Keratinocyte (primary cell): Measurements from ENCODE around the gene PARD3. TPM values are rescaled to one million over a fixed set of nuclear protein-coding genes. Genes with fewer than 3 reads are reported as not detected.

ENCODE experiments used
- DNase-seq: peaks from one replicate; pipeline ENCODE4 v3.0.0-alpha.2; 2011; ENCODE audit warnings: low read depth, missing footprints, low spot score
- FAIRE-seq: peaks from 2 replicates; lab custom pipeline; 2011; peaks lifted over from hg19 to GRCh38; lab: Jason Lieb, UNC
- H2AFZ ChIP-seq: 2 replicates; pipeline ENCODE4 v1.6.0; 2012; ENCODE audit warnings: low read length, control low read depth, inconsistent platforms; ENCODE audit not compliant: control insufficient read depth
- H3K27ac ChIP-seq: 2 replicates; pipeline ENCODE4 v1.5.1; 2011; ENCODE audit warnings: low read length; ENCODE audit not compliant: control insufficient read depth, insufficient read depth
- H3K27me3 ChIP-seq: 3 replicates; pipeline ENCODE4 v1.6.0; 2011; ENCODE audit warnings: low read length; ENCODE audit not compliant: control insufficient read depth, insufficient read depth; ENCODE audit errors: extremely low read depth
- H3K36me3 ChIP-seq, 2 experiments: 2 replicates in 1 of 2; 3 replicates in 1 of 2; pipeline ENCODE4 v1.5.1; 2011; ENCODE audit warnings: low read length in 2 of 2, mild to moderate bottlenecking in 1 of 2; ENCODE audit not compliant: control insufficient read depth in 2 of 2, insufficient read depth in 2 of 2; ENCODE audit errors: extremely low read depth in 1 of 2
- H3K4me1 ChIP-seq: 3 replicates; pipeline ENCODE4 v1.5.1; 2011; ENCODE audit warnings: low read length; ENCODE audit not compliant: control insufficient read depth, insufficient read depth; ENCODE audit errors: extremely low read depth
- H3K4me2 ChIP-seq: 3 replicates; pipeline ENCODE4 v1.6.0; 2011; ENCODE audit warnings: low read depth, low read length; ENCODE audit not compliant: control insufficient read depth, insufficient read depth; ENCODE audit errors: extremely low read depth
- H3K4me3 ChIP-seq, 3 experiments: fragments of 200-600 bp in 1 of 3; sonication (generic) in 1 of 3; 2 replicates in 2 of 3; 3 replicates in 1 of 3; pipeline ENCODE4 v1.5.1; 2011 to 2016; ENCODE audit warnings: low read length in 3 of 3, mild to moderate bottlenecking in 3 of 3, control low read depth in 2 of 3, inconsistent platforms in 1 of 3, low read depth in 1 of 3, mixed read lengths in 1 of 3, mixed run types in 1 of 3, moderate library complexity in 1 of 3; ENCODE audit not compliant: control insufficient read depth in 2 of 3, insufficient read depth in 2 of 3; ENCODE audit errors: extremely low read depth in 1 of 3
- H3K79me2 ChIP-seq: 2 replicates; pipeline ENCODE4 v1.6.0; 2012; ENCODE audit warnings: low read length; ENCODE audit not compliant: control insufficient read depth, insufficient read depth
- H3K9ac ChIP-seq: 3 replicates; pipeline ENCODE4 v1.6.0; 2011; ENCODE audit warnings: low read length; ENCODE audit not compliant: control insufficient read depth, insufficient read depth; ENCODE audit errors: extremely low read depth
- H3K9me1 ChIP-seq: 3 replicates; pipeline ENCODE4 v1.6.0; 2011; ENCODE audit warnings: low read length; ENCODE audit not compliant: control insufficient read depth, insufficient read depth; ENCODE audit errors: extremely low read depth
- H3K9me3 ChIP-seq: 2 replicates; pipeline ENCODE4 v1.5.1; 2012; ENCODE audit warnings: low read depth, low read length; ENCODE audit not compliant: control insufficient read depth
- H4K20me1 ChIP-seq: 3 replicates; pipeline ENCODE4 v1.6.0; 2011; ENCODE audit warnings: low read length; ENCODE audit not compliant: control insufficient read depth, insufficient read depth; ENCODE audit errors: extremely low read depth
- EZH2 ChIP-seq: IDR thresholded peaks from one replicate; pipeline ENCODE4 v1.6.1; 2012; ENCODE audit warnings: inconsistent platforms, mild to moderate bottlenecking, low read length, moderate library complexity
- dilution Hi-C: fragments of 300-500 bp; cut with MboI; formaldehyde crosslinking; loops from one replicate; pipeline ENCODE4 v1.7.0; 2020; ENCODE audit warnings: low sequenced_read_pairs; ENCODE audit not compliant: extremely low pct_ligation_motif_present
- polyA plus RNA-seq, 5 experiments: library from polyadenylated mRNA; depleted of rRNA in 3 of 5; stranded (reverse) in 3 of 5; stranded (forward) in 1 of 5; unstranded in 1 of 5; fragments of >200 nt; gene quantifications; 1 replicate in 1 of 5; 2 replicates in 3 of 5; 3 replicates in 1 of 5; pipeline versions ENCODE4 v1.2.1 to v1.2.3, GENCODE V29; 2011 to 2012; ENCODE audit warnings: missing spikeins in 2 of 5, low read depth in 1 of 5, low replicate concordance in 1 of 5
- TF ChIP-seq, protein P1 (sequence below), 3 experiments: IDR thresholded peaks in 1 of 3; conservative IDR thresholded peaks in 1 of 3; optimal IDR thresholded peaks in 1 of 3; 2 replicates in 2 of 3; 3 replicates in 1 of 3; pipeline versions ENCODE3 to v1.5.1; 2011; ENCODE audit warnings: low read length in 3 of 3, mild to moderate bottlenecking in 3 of 3, moderate library complexity in 2 of 3, control low read depth in 1 of 3, inconsistent platforms in 1 of 3; ENCODE audit not compliant: insufficient read depth in 2 of 3; ENCODE audit errors: extremely low read depth in 1 of 3

Gene PARD3
- polyA plus RNA-seq, 1 donor (not counting 4 experiments of a cell fraction or from before 2014, with no cell fraction given) = 46.4 TPM

- no peaks in the 10 kb centered on the region for H4K20me1 ChIP-seq
- dilution Hi-C loops = no loop called here
- FAIRE-seq = no peak
These were observed 733.1 kb downstream of the PARD3 start for GRCh38 chr10:34081948-34082347.

DNA sequence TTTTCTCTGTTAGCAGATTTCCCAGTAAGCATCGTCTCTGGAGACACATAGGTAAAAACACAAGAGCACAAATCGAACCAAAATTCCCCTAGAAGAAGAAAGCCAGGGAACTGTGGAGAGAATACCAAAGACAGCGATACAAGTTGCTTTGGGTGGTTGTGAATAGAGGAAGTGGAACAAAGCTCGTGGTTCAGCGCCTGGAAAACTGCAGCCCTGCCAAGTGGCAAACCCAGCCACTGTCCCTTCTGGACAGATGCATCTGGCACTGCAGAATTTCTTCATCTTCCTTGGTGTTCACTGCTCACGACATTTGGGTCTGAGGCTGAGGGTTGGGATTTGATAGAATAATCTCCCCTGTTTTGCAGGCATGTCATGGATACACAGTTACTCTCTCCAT, 733.8 kb downstream of the PARD3 start:
- no peak overlapping the region for H3K4me3 ChIP-seq
- TF ChIP-seq EZH2 = no peak
- TF ChIP-seq, protein P1, sequence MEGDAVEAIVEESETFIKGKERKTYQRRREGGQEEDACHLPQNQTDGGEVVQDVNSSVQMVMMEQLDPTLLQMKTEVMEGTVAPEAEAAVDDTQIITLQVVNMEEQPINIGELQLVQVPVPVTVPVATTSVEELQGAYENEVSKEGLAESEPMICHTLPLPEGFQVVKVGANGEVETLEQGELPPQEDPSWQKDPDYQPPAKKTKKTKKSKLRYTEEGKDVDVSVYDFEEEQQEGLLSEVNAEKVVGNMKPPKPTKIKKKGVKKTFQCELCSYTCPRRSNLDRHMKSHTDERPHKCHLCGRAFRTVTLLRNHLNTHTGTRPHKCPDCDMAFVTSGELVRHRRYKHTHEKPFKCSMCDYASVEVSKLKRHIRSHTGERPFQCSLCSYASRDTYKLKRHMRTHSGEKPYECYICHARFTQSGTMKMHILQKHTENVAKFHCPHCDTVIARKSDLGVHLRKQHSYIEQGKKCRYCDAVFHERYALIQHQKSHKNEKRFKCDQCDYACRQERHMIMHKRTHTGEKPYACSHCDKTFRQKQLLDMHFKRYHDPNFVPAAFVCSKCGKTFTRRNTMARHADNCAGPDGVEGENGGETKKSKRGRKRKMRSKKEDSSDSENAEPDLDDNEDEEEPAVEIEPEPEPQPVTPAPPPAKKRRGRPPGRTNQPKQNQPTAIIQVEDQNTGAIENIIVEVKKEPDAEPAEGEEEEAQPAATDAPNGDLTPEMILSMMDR (optimal IDR thresholded peaks at IDR 0.05 in 1 of 3, IDR thresholded peaks at IDR 0.05 in 1 of 3, conservative IDR thresholded peaks at IDR 0.05 in 1 of 3; ENCODE audit: extremely low read depth in 1 of 3, insufficient read depth in 2 of 3, low read length in 3 of 3) = no peak
- no peak overlapping the region for H3K9ac ChIP-seq
- H4K20me1 ChIP-seq = no peaks in the 10 kb centered on the region
- H3K27ac ChIP-seq = no peak overlapping the region
- no peaks in the 10 kb centered on the region for H3K27me3 ChIP-seq
- H3K79me2 ChIP-seq = no peaks in the 10 kb centered on the region
- no peaks in the 10 kb centered on the region for H3K9me1 ChIP-seq
- H3K4me1 ChIP-seq = no peaks in the 10 kb centered on the region
- no peaks in the 10 kb centered on the region for H3K36me3 ChIP-seq
- H3K4me2 ChIP-seq = no peak overlapping the region
- no peak for DNase-seq
- peaks cover 2% of the 10 kb centered on the region for H3K9me3 ChIP-seq
- dilution Hi-C loops = no loop called here
- no peak overlapping the region for H2AFZ ChIP-seq
- no peak for FAIRE-seq

More at GRCh38 chr10:34081948-34082347, 733.1 kb downstream of the PARD3 start:
- Histone ChIP-seq H3K79me2 (no peaks in the 10 kb centered on the region), H3K27ac (no peak overlapping the region), H3K9ac (no peak overlapping the region), H3K27me3 (peaks cover 4% of the 10 kb centered on the region), H3K9me3 (peaks cover 2% of the 10 kb centered on the region), H3K4me2 (no peak overlapping the region), H3K4me3 (no peak overlapping the region), H3K4me1 (no peaks in the 10 kb centered on the region), H3K9me1 (no peaks in the 10 kb centered on the region), H2AFZ (no peak overlapping the region), H3K36me3 (no peaks in the 10 kb centered on the region)
- DNase-seq = no peak
- no peak for TF ChIP-seq EZH2
- TF ChIP-seq, protein P1 (optimal IDR thresholded peaks at IDR 0.05 in 1 of 3, IDR thresholded peaks at IDR 0.05 in 1 of 3, conservative IDR thresholded peaks at IDR 0.05 in 1 of 3; ENCODE audit: extremely low read depth in 1 of 3, insufficient read depth in 2 of 3, low read length in 3 of 3) = peak in 1 of 3 experiments; percentile 13
